ENCODE results near the gene OR2V1. TPM values are rescaled to one million over a fixed set of nuclear protein-coding genes. Genes with fewer than 3 reads are reported as not detected.

OR2V1 gene
- total and polyA plus RNA-seq, 2 experiments from 2014 or later = not detected

DNA sequence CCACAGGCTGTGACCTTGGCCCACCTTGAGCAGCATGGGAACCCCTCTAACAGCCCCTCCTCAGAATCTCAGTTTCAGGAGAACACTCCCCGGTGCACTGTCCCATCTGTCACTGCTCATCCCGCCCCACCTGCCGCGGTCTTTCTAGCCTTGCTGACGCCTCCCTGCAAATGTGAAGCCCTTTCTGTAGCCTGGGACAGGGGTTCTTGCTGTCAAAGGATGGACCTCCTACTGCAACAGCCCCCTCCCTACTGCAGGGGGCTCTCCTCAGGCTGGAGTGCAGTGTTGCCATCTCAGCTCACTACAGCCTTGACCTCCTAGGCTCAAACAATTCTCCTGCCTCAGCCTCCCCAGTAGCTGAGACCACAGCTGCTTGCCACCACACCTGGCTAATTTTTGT, 20.0 kb downstream of the OR2V1 start:
- Histone ChIP-seq H4K20me1 (replicated peaks; ENCODE audit: insufficient read depth) (no peaks in the 10 kb centered on the region), H3K4me2 (no peak overlapping the region), H2AFZ (no peak overlapping the region), H3K27ac (ENCODE audit: low read depth) (no peak overlapping the region), H3K36me3 (ENCODE audit: insufficient read depth) (no peaks in the 10 kb centered on the region), H3K27me3 (ENCODE audit: insufficient read depth) (peaks cover 51% of the 10 kb centered on the region), H3K79me2 (replicated peaks; ENCODE audit: insufficient read depth) (no peaks in the 10 kb centered on the region), H3K4me1 (ENCODE audit: insufficient read depth) (peaks cover 33% of the 10 kb centered on the region), H3K9me2 (ENCODE audit: insufficient read depth) (no peaks in the 10 kb centered on the region), H3K4me3 (no peak overlapping the region), H3F3A (replicated peaks; ENCODE audit: low read depth) (0 out of 2 replicates have a peak, but pooled peaks cover 6% of the 10 kb centered on the region)
- H3K27ac Mint-ChIP-seq = no peak overlapping the region
- peaks cover 39% of the 10 kb centered on the region for H3K27me3 Mint-ChIP-seq (ENCODE audit: insufficient read depth, low read depth, poor library complexity)
- TF ChIP-seq, protein P1, sequence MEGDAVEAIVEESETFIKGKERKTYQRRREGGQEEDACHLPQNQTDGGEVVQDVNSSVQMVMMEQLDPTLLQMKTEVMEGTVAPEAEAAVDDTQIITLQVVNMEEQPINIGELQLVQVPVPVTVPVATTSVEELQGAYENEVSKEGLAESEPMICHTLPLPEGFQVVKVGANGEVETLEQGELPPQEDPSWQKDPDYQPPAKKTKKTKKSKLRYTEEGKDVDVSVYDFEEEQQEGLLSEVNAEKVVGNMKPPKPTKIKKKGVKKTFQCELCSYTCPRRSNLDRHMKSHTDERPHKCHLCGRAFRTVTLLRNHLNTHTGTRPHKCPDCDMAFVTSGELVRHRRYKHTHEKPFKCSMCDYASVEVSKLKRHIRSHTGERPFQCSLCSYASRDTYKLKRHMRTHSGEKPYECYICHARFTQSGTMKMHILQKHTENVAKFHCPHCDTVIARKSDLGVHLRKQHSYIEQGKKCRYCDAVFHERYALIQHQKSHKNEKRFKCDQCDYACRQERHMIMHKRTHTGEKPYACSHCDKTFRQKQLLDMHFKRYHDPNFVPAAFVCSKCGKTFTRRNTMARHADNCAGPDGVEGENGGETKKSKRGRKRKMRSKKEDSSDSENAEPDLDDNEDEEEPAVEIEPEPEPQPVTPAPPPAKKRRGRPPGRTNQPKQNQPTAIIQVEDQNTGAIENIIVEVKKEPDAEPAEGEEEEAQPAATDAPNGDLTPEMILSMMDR (conservative IDR thresholded peaks at IDR 0.05; ENCODE audit: low read depth in 2 of 2) = peak; percentile 34 to 46
- TF ChIP-seq ZNF331 (CRISPR knock-in tag; IDR thresholded peaks at IDR 0.05; ENCODE audit: low read depth) = no peak
- TF ChIP-seq STAT1 (IDR thresholded peaks at IDR 0.05; ENCODE audit: unreplicated experiment) = no peak
- H3K4me3 Mint-ChIP-seq = no peak overlapping the region; the same call in 2 of the 3 replicates
- DNase-seq (ENCODE audit: low spot score) (peak; percentile 34), ATAC-seq (peak; percentile 11)
- H3K36me3 Mint-ChIP-seq (ENCODE audit: low read depth) = peaks cover 3% of the 10 kb centered on the region; the same call in 2 of the 3 replicates
- H3K4me1 Mint-ChIP-seq = peaks cover 27% of the 10 kb centered on the region
- peaks cover 9% of the 10 kb centered on the region; the same call in 2 of the 3 replicates for H3K9me3 Mint-ChIP-seq

GRCh38 chr5:181109489-181110013, 21.4 kb downstream of the OR2V1 start:
- Histone ChIP-seq H3K27me3 (ENCODE audit: insufficient read depth) (peaks cover 48% of the 10 kb centered on the region), H3K27ac (ENCODE audit: low read depth) (no peak overlapping the region), H4K20me1 (replicated peaks; ENCODE audit: insufficient read depth) (no peaks in the 10 kb centered on the region), H3F3A (replicated peaks; ENCODE audit: low read depth) (no peaks in the 10 kb centered on the region), H3K9me2 (ENCODE audit: insufficient read depth) (no peaks in the 10 kb centered on the region), H3K4me3 (0 out of 2 replicates have a peak overlapping the region, but pooled peaks have one; percentile 26), H2AFZ (0 out of 2 replicates have a peak overlapping the region, but pooled peaks have one; percentile 59), H3K4me1 (ENCODE audit: insufficient read depth) (peaks cover 26% of the 10 kb centered on the region), H3K79me2 (replicated peaks; ENCODE audit: insufficient read depth) (no peaks in the 10 kb centered on the region), H3K36me3 (ENCODE audit: insufficient read depth) (no peaks in the 10 kb centered on the region), H3K4me2 (peak overlapping the region; percentile 65; the same call in 1 of the 2 replicates)
- Mint-ChIP-seq H3K27me3 (ENCODE audit: insufficient read depth, low read depth, poor library complexity) (peaks cover 31% of the 10 kb centered on the region), H3K9me3 (peaks cover 8% of the 10 kb centered on the region; the same call in 2 of the 3 replicates), H3K36me3 (ENCODE audit: low read depth) (peaks cover 3% of the 10 kb centered on the region; the same call in 1 of the 3 replicates), H3K4me1 (peaks cover 28% of the 10 kb centered on the region), H3K4me3 (no peak overlapping the region), H3K27ac (no peak overlapping the region)
- DNase-seq (ENCODE audit: low spot score) (peak; percentile 88), ATAC-seq (peak; percentile 94)
- 0 out of 2 replicates have a peak, but pooled peaks have one; percentile 20 for TF ChIP-seq POLR2AphosphoS5 (IDR thresholded peaks at IDR 0.05; ENCODE audit: low read depth)
- no peak for TF ChIP-seq NANOG (IDR thresholded peaks at IDR 0.05; ENCODE audit: borderline replicate concordance)
- TF ChIP-seq, protein P2, sequence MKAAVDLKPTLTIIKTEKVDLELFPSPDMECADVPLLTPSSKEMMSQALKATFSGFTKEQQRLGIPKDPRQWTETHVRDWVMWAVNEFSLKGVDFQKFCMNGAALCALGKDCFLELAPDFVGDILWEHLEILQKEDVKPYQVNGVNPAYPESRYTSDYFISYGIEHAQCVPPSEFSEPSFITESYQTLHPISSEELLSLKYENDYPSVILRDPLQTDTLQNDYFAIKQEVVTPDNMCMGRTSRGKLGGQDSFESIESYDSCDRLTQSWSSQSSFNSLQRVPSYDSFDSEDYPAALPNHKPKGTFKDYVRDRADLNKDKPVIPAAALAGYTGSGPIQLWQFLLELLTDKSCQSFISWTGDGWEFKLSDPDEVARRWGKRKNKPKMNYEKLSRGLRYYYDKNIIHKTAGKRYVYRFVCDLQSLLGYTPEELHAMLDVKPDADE (IDR thresholded peaks at IDR 0.05) = no peak
- no peak for TF ChIP-seq CREB1 (CRISPR knock-in tag; IDR thresholded peaks at IDR 0.05; ENCODE audit: low read depth)
